ENCODE measurements around the gene PDK1.
"Not testable (repeated sequence)": the region's sequence is repeated elsewhere in the genome, so short reads cannot be mapped to it uniquely, and the experiment has no call there.

DNA sequence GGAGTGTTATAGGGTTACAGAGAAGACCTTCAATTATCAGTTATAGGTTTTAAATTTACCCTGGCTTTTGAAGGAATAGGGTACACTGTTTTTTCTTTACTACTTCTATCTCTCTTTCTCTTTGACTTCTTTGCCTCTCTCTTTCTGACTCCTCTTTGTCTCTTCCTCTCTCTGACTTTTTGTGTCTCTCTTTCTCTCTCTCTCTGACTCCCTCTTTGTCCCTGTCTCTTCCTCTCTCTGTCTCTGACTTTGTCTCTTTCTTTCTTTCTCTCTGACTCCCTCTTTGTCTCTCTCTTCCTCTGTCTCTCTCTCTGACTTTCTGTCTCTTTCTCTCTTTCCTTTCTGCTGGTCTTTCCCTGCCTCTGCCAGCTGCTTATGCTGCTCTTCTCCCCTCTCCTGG, 36.3 kb downstream of the PDK1 start:
- TF ChIP-seq, protein P1, sequence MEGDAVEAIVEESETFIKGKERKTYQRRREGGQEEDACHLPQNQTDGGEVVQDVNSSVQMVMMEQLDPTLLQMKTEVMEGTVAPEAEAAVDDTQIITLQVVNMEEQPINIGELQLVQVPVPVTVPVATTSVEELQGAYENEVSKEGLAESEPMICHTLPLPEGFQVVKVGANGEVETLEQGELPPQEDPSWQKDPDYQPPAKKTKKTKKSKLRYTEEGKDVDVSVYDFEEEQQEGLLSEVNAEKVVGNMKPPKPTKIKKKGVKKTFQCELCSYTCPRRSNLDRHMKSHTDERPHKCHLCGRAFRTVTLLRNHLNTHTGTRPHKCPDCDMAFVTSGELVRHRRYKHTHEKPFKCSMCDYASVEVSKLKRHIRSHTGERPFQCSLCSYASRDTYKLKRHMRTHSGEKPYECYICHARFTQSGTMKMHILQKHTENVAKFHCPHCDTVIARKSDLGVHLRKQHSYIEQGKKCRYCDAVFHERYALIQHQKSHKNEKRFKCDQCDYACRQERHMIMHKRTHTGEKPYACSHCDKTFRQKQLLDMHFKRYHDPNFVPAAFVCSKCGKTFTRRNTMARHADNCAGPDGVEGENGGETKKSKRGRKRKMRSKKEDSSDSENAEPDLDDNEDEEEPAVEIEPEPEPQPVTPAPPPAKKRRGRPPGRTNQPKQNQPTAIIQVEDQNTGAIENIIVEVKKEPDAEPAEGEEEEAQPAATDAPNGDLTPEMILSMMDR (IDR thresholded peaks at IDR 0.05 in 8 of 11, conservative IDR thresholded peaks at IDR 0.05 in 3 of 11), result not testable (repeated sequence)
- not testable (repeated sequence) for TF ChIP-seq POLR2A, POLR2AphosphoS5 (IDR thresholded peaks at IDR 0.05)

All from spleen (tissue), 7 donors.